ENCODE results near the gene PLPP4. TPM values are rescaled to one million over a fixed set of nuclear protein-coding genes. Genes with fewer than 3 reads are reported as not detected.

Gene PLPP4
- total RNA-seq, 1 experiment from 2014 or later = not detected

DNA sequence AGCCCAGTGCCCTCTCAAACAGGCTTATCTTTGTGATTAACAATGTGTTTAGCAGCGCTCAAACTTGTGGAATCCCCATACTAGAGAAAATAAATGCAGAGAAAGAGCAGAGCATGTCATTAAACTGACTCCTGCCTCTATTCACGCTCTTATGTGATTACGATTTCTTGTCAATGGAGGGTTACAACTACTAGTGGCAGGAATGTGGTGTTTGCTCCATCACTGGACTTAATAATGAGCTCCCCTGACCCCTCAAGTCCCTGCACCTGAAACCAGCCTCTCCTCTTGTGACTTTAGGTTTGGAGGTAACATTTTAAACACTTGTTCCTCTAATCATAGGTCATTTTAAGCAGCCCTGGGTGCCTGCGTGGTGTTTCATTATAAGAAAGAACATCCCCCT, 121.9 kb downstream of the PLPP4 start:
- no peaks in the 10 kb centered on the region; a peak in 1 of 4 replicates for H3K4me1 ChIP-seq (ENCODE audit: control insufficient read depth in 1 of 2, insufficient read depth in 2 of 2, low read length in 2 of 2)
- ATAC-seq = 0 out of 2 replicates have a peak, but pooled peaks have one; percentile 35
- H3K4me3 ChIP-seq (replicated peaks in 1 of 2; ENCODE audit: low read depth in 1 of 2, low read length in 2 of 2) = no peak overlapping the region
- ChIA-PET POLR2A (no interaction called here), CTCF (interaction anchor here (0.7 to 1.0 kb wide), 3 partner anchors 11 to 18 kb away, joined by 3 to 4 read pairs (median 3); no protein-coding TSS in a partner anchor), RAD21 (ENCODE audit: low non-redundant PET in 1 of 2, low total read pairs in 2 of 2, uncharacterized antibody in 2 of 2, unreplicated experiment in 2 of 2) (no interaction called here)
- no peak overlapping the region for H3K4me2 ChIP-seq (ENCODE audit: low read length)
- intact Hi-C loops (cut with micrococcal nuclease) = no loop called here
- BruUV-seq (replicated peaks) = no TSS peak
- no peaks in the 10 kb centered on the region for H3K36me3 ChIP-seq (ENCODE audit: control insufficient read depth in 1 of 2, insufficient read depth in 2 of 2, low read length in 2 of 2)
- DNase-seq (ENCODE audit: low read depth, low spot score) = no peak
- H3K9me3 ChIP-seq (ENCODE audit: control insufficient read depth in 1 of 2, insufficient read depth in 1 of 2, low read depth in 1 of 2, low read length in 2 of 2) = no peaks in the 10 kb centered on the region
- no peak for TF ChIP-seq EZH2 (IDR thresholded peaks at IDR 0.05)
- TF ChIP-seq, protein P1, sequence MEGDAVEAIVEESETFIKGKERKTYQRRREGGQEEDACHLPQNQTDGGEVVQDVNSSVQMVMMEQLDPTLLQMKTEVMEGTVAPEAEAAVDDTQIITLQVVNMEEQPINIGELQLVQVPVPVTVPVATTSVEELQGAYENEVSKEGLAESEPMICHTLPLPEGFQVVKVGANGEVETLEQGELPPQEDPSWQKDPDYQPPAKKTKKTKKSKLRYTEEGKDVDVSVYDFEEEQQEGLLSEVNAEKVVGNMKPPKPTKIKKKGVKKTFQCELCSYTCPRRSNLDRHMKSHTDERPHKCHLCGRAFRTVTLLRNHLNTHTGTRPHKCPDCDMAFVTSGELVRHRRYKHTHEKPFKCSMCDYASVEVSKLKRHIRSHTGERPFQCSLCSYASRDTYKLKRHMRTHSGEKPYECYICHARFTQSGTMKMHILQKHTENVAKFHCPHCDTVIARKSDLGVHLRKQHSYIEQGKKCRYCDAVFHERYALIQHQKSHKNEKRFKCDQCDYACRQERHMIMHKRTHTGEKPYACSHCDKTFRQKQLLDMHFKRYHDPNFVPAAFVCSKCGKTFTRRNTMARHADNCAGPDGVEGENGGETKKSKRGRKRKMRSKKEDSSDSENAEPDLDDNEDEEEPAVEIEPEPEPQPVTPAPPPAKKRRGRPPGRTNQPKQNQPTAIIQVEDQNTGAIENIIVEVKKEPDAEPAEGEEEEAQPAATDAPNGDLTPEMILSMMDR (IDR thresholded peaks at IDR 0.05 in 2 of 3, conservative IDR thresholded peaks at IDR 0.05 in 1 of 3; ENCODE audit: borderline replicate concordance in 1 of 3, insufficient read depth in 1 of 3, low read depth in 2 of 3, low read length in 2 of 3) = peak in 1 of 3 experiments; percentile 29; a peak in 2 of 6 replicates
- TF ChIP-seq SIN3A (IDR thresholded peaks at IDR 0.05; ENCODE audit: low read depth) = no peak
- TF ChIP-seq RAD21 (IDR thresholded peaks at IDR 0.05; ENCODE audit: low read depth) = no peak
- no peaks in the 10 kb centered on the region for H3K79me2 ChIP-seq (ENCODE audit: insufficient read depth, low read length)
- no peak overlapping the region for H3K9ac ChIP-seq (ENCODE audit: low read length)
- H3K27ac ChIP-seq (ENCODE audit: low read depth, low read length) = no peak overlapping the region
- no peak overlapping the region for H2AFZ ChIP-seq (ENCODE audit: low read depth, low read length, poor library complexity, severe bottlenecking)
- H3K9me2 ChIP-seq (ENCODE audit: insufficient read depth) = no peaks in the 10 kb centered on the region
- peaks cover 43% of the 10 kb centered on the region; the same call in 1 of the 2 replicates for H3K27me3 ChIP-seq (ENCODE audit: insufficient read depth, low read length)
- H4K20me1 ChIP-seq (ENCODE audit: insufficient read depth) = no peaks in the 10 kb centered on the region

DNA sequence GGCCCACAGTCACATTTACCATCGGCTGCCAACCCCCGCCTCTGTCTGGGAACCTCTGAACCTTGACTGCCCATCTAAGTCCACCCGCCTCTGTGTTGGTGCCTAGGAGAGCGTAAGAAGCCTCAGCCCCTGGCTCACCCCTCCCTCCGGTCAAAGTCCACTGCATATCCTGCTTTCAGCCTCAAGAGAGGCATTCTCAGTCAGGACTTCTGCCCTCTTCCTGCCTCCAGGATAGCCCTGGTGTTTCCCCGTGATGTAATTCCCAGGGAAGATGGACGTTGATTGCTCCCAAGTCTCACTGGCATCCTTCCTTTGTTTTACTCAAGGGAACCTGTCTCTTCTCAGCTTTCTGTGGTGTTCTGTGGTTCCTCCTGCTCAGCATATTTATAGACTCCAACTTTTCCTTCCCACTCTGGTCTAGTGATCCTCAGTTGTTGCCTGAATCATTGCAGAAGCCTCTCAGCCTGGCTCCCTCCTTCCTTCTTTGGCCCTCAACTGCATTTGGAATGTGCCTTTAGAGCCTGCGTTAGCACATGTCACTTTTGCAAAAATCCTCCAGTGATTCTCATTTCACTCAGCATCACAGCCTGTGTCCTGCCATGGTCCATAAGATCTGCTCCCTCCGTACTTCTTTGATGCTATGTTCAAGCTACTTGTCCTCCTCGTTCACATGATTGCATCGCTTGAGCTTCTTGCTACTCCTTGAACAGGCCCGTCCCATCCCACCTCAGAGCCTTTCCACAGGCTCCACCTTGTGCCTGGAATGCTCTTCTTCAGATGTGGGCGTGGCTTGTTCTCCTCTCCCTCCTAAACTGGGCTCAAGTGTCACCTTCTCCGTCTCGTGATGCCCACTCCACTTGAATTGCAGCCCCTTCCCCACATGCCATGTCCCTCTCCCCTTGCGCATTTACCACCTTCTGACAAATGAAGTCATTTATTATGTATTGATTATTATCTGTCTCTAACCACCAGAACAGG, 124.2 kb downstream of the PLPP4 start:
- ATAC-seq (peak; percentile 89), DNase-seq (ENCODE audit: low read depth, low spot score) (peak; percentile 12)
- BruUV-seq (replicated peaks) = no TSS peak
- Histone ChIP-seq H3K27ac (ENCODE audit: low read depth, low read length) (no peak overlapping the region), H3K4me2 (ENCODE audit: low read length) (no peak overlapping the region), H3K9me3 (ENCODE audit: control insufficient read depth in 1 of 2, insufficient read depth in 1 of 2, low read depth in 1 of 2, low read length in 2 of 2) (no peaks in the 10 kb centered on the region), H3K9ac (ENCODE audit: low read length) (no peak overlapping the region), H4K20me1 (ENCODE audit: insufficient read depth) (no peaks in the 10 kb centered on the region), H3K36me3 (ENCODE audit: control insufficient read depth in 1 of 2, insufficient read depth in 2 of 2, low read length in 2 of 2) (no peaks in the 10 kb centered on the region), H3K79me2 (ENCODE audit: insufficient read depth, low read length) (no peaks in the 10 kb centered on the region), H3K9me2 (ENCODE audit: insufficient read depth) (no peaks in the 10 kb centered on the region), H3K4me3 (replicated peaks in 1 of 2; ENCODE audit: low read depth in 1 of 2, low read length in 2 of 2) (no peak overlapping the region), H3K27me3 (ENCODE audit: insufficient read depth, low read length) (peaks cover 51% of the 10 kb centered on the region), H3K4me1 (ENCODE audit: control insufficient read depth in 1 of 2, insufficient read depth in 2 of 2, low read length in 2 of 2) (no peaks in the 10 kb centered on the region; a peak in 1 of 4 replicates), H2AFZ (ENCODE audit: low read depth, low read length, poor library complexity, severe bottlenecking) (no peak overlapping the region)
- ChIA-PET RAD21 (ENCODE audit: low non-redundant PET in 1 of 2, low total read pairs in 2 of 2, uncharacterized antibody in 2 of 2, unreplicated experiment in 2 of 2) (no interaction called here), POLR2A (no interaction called here), CTCF (no interaction called here)
- intact Hi-C loops (cut with micrococcal nuclease) = no loop called here
- TF ChIP-seq SP1 (IDR thresholded peaks at IDR 0.05; ENCODE audit: low read depth) = 0 out of 2 replicates have a peak, but pooled peaks have one; percentile 11
- TF ChIP-seq, protein P1 (IDR thresholded peaks at IDR 0.05 in 2 of 3, conservative IDR thresholded peaks at IDR 0.05 in 1 of 3; ENCODE audit: borderline replicate concordance in 1 of 3, insufficient read depth in 1 of 3, low read depth in 2 of 3, low read length in 2 of 3) = peak in 2 of 3 experiments; percentile 34 to 40; a peak in 3 of 6 replicates
- TF ChIP-seq RAD21 (IDR thresholded peaks at IDR 0.05; ENCODE audit: low read depth) = peak; percentile 44
- TF ChIP-seq, protein P2, sequence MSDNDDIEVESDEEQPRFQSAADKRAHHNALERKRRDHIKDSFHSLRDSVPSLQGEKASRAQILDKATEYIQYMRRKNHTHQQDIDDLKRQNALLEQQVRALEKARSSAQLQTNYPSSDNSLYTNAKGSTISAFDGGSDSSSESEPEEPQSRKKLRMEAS (IDR thresholded peaks at IDR 0.05) = 0 out of 2 replicates have a peak, but pooled peaks have one; percentile 30
- TF ChIP-seq SIN3A (IDR thresholded peaks at IDR 0.05; ENCODE audit: low read depth) = no peak
- no peak for TF ChIP-seq ZNF274 (IDR thresholded peaks at IDR 0.05; ENCODE audit: low read depth, low read length)
